Endodermal cell (in vitro differentiated cells): Measurements from ENCODE around the gene FAXC. TPM values are rescaled to one million over a fixed set of nuclear protein-coding genes. Genes with fewer than 3 reads are reported as not detected.

Source experiments
- DNase-seq: peaks from one replicate; pipeline ENCODE4 v3.0.0-alpha.2; 2017
- H3K27ac ChIP-seq: 2 replicates; pipeline ENCODE4 v1.5.1; 2013; ENCODE audit warnings: mild to moderate bottlenecking, low read depth, low read length, moderate library complexity
- H3K27me3 ChIP-seq: 2 replicates; pipeline ENCODE4 v1.6.1; 2013; ENCODE audit warnings: mild to moderate bottlenecking, low read length, moderate library complexity; ENCODE audit not compliant: insufficient read depth, control insufficient read depth, poor library complexity, severe bottlenecking
- H3K36me3 ChIP-seq: 2 replicates; pipeline ENCODE4 v1.7.0; 2013; ENCODE audit warnings: mild to moderate bottlenecking, low read length, moderate library complexity; ENCODE audit not compliant: control insufficient read depth, insufficient read depth
- H3K4me1 ChIP-seq: one replicate; pipeline ENCODE4 v1.7.0; 2013; ENCODE audit warnings: low read length; ENCODE audit not compliant: control insufficient read depth, insufficient read depth
- H3K4me3 ChIP-seq: 2 replicates; pipeline ENCODE4 v1.5.1; 2013; ENCODE audit warnings: mild to moderate bottlenecking, low read length, moderate library complexity
- H3K9ac ChIP-seq: 2 replicates; pipeline ENCODE4 v1.6.1; 2013; ENCODE audit warnings: mild to moderate bottlenecking, low read length, moderate library complexity; ENCODE audit not compliant: poor library complexity, severe bottlenecking; ENCODE audit errors: extremely low read depth
- H3K9me3 ChIP-seq: 2 replicates; pipeline ENCODE4 v1.6.1; 2013; ENCODE audit warnings: mild to moderate bottlenecking, low read length, moderate library complexity; ENCODE audit not compliant: control insufficient read depth
- H3K27ac Mint-ChIP-seq: 2 replicates; pipeline ENCODE4 v1.8.0; 2020; ENCODE audit warnings: mixed read lengths
- H3K27me3 Mint-ChIP-seq: 2 replicates; pipeline ENCODE4 v1.8.0; 2021; ENCODE audit warnings: mild to moderate bottlenecking, mixed read lengths; ENCODE audit not compliant: insufficient read depth
- H3K36me3 Mint-ChIP-seq: 2 replicates; pipeline ENCODE4 v1.8.0; 2020; ENCODE audit warnings: low read depth, mixed read lengths
- H3K4me1 Mint-ChIP-seq: 2 replicates; pipeline ENCODE4 v1.8.0; 2020; ENCODE audit warnings: mixed read lengths
- H3K4me3 Mint-ChIP-seq: 2 replicates; pipeline ENCODE4 v1.8.0; 2020; ENCODE audit warnings: mild to moderate bottlenecking, moderate library complexity, mixed read lengths
- H3K9me3 Mint-ChIP-seq: 2 replicates; pipeline ENCODE4 v1.8.0; 2020; ENCODE audit warnings: mild to moderate bottlenecking, mixed read lengths
- WGBS, 2 experiments: methylation state at CpG; one replicate each; pipeline versions ENCODE4 v1.1.5 to v1.1.7; 2013; ENCODE audit warnings: missing lambda C conversion rate in 2 of 2, mixed read lengths in 1 of 2; ENCODE audit not compliant: insufficient coverage in 1 of 2, insufficient read length in 1 of 2; 5-methylcytosine and 5-hydroxymethylcytosine counted together
- total RNA-seq, 2 donors: library from RNA; stranded (reverse); fragmentation: NEBNext Ultra II Directional in 1 of 2; extraction: Animal tissue kit (Norgen Biotek cat#: 25700) in 1 of 2; gene quantifications; 2 replicates in 1 of 2; 3 replicates in 1 of 2; pipeline ENCODE4 v1.2.1, GENCODE V29; 2021
- TF ChIP-seq, protein P1 (sequence below): fragments of 200-600 bp; sonication (generic); conservative IDR thresholded peaks from 2 replicates; pipeline ENCODE4 v1.5.0; 2021; ENCODE audit warnings: antibody characterized with exemption, mild to moderate bottlenecking

The FAXC gene
- total RNA-seq, 2 donors from 2014 or later: 8.8 to 19.5 TPM

DNA sequence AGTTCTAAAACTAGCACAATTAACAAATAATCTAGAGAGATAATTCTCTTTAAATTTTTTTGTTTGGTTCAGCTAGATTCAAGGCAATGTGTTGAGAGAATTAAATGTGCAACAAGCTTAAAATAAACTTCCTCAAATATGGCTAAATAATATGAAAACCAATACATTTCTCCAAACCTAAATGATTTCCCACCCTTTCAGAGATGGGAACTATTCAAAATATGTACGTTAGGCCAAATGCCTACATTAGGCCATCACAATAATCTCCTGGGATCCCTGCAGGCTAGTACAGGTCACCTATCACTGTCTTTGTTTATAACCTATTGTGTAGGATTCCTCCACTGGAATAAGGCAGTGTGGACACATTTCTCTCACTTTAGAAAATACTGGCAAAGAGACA, 1.7 kb downstream of the FAXC start:
- H3K4me3 ChIP-seq: peak overlapping the region; percentile 85
- WGBS, 2 experiments: 71 to 78% methylated on average over 1 of the region's 1 CpG
- peaks cover 21% of the 10 kb centered on the region for H3K4me1 Mint-ChIP-seq
- H3K4me3 Mint-ChIP-seq: peak overlapping the region; percentile 72
- no peak for DNase-seq
- no peak overlapping the region for H3K9ac ChIP-seq
- H3K9me3 Mint-ChIP-seq: no peaks in the 10 kb centered on the region
- TF ChIP-seq, protein P1, sequence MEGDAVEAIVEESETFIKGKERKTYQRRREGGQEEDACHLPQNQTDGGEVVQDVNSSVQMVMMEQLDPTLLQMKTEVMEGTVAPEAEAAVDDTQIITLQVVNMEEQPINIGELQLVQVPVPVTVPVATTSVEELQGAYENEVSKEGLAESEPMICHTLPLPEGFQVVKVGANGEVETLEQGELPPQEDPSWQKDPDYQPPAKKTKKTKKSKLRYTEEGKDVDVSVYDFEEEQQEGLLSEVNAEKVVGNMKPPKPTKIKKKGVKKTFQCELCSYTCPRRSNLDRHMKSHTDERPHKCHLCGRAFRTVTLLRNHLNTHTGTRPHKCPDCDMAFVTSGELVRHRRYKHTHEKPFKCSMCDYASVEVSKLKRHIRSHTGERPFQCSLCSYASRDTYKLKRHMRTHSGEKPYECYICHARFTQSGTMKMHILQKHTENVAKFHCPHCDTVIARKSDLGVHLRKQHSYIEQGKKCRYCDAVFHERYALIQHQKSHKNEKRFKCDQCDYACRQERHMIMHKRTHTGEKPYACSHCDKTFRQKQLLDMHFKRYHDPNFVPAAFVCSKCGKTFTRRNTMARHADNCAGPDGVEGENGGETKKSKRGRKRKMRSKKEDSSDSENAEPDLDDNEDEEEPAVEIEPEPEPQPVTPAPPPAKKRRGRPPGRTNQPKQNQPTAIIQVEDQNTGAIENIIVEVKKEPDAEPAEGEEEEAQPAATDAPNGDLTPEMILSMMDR: no peak
- peaks cover 10% of the 10 kb centered on the region for H3K27me3 ChIP-seq
- H3K36me3 Mint-ChIP-seq: no peaks in the 10 kb centered on the region
- peaks cover 14% of the 10 kb centered on the region for H3K27me3 Mint-ChIP-seq
- H3K27ac ChIP-seq: no peak overlapping the region
- H3K27ac Mint-ChIP-seq: no peak overlapping the region
- no peaks in the 10 kb centered on the region for H3K4me1 ChIP-seq
- H3K36me3 ChIP-seq: no peaks in the 10 kb centered on the region
- H3K9me3 ChIP-seq: no peaks in the 10 kb centered on the region

DNA sequence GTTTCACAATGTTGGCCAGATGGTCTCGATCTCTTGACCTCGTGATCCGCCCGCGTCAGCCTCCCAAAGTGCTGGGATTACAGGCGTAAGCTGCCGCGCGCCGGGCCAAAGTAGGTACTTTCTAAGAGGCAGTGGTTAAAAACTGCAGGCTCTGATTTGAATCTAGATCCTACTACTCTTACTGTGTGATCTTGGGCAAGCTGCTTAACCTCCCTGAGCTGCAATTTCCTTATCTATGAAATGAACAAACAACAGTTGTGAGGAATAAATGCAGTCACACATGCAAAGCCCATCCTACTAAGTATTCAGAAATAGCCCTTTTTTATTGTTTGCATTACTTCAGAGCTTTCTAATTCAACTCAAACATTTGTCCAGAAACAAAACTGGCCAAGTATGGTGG, 2.9 kb downstream of the FAXC start:
- Mint-ChIP-seq H3K27ac (no peak overlapping the region), H3K4me3 (no peak overlapping the region), H3K9me3 (no peaks in the 10 kb centered on the region), H3K27me3 (peaks cover 8% of the 10 kb centered on the region), H3K36me3 (no peaks in the 10 kb centered on the region), H3K4me1 (peaks cover 21% of the 10 kb centered on the region)
- Histone ChIP-seq H3K36me3 (no peaks in the 10 kb centered on the region), H3K27ac (no peak overlapping the region), H3K4me1 (no peaks in the 10 kb centered on the region), H3K9ac (no peak overlapping the region), H3K27me3 (peaks cover 10% of the 10 kb centered on the region), H3K9me3 (no peaks in the 10 kb centered on the region), H3K4me3 (no peak overlapping the region)
- 91 to 96% methylated on average over 4 to 10 of the region's 10 CpGs for WGBS, 2 experiments
- DNase-seq: no peak
- TF ChIP-seq, protein P1: no peak

DNA sequence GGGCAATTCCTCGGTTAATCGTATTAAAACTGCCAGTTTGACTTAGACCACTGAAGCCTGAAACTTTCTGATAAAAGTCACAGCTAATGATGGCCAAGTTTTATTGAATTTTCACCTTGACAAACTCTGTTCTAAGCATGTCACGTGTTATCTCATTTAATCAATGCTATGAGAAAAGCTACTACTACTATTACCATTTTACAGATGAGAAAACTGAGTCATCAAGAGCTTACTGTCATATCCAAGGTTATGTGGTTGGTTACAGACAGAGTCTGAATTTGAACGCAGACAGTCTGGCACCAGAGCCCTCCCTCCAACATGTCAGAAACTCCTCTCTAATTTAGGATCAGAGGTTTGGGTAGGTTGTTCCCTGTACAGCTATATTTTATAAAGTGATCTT, 4.3 kb downstream of the FAXC start:
- TF ChIP-seq, protein P1: no peak
- Mint-ChIP-seq H3K4me1 (peaks cover 19% of the 10 kb centered on the region), H3K27ac (no peak overlapping the region), H3K27me3 (no peaks in the 10 kb centered on the region), H3K9me3 (no peaks in the 10 kb centered on the region), H3K4me3 (no peak overlapping the region), H3K36me3 (no peaks in the 10 kb centered on the region)
- Histone ChIP-seq H3K36me3 (no peaks in the 10 kb centered on the region), H3K27me3 (peaks cover 2% of the 10 kb centered on the region), H3K27ac (no peak overlapping the region), H3K4me3 (no peak overlapping the region), H3K9me3 (no peaks in the 10 kb centered on the region), H3K4me1 (no peaks in the 10 kb centered on the region), H3K9ac (no peak overlapping the region)
- DNase-seq: no peak
- 95 to 96% methylated on average over 2 to 4 of the region's 4 CpGs for WGBS, 2 experiments
